K562 (cell line): ENCODE results near the gene CDCA5. TPM values are rescaled to one million over a fixed set of nuclear protein-coding genes. Genes with fewer than 3 reads are reported as not detected.

Experiments used
- CREB1 ChIP-seq, 2 experiments: sonication (generic) in 1 of 2; formaldehyde crosslinking in 1 of 2; IDR thresholded peaks; 2 replicates each; pipeline versions ENCODE4 v1.6.1 to v1.8.0; 2012 to 2022; ENCODE audit warnings: inconsistent platforms in 1 of 2, mild to moderate bottlenecking in 1 of 2, missing genetic modification reagents in 1 of 2, moderate library complexity in 1 of 2
- DIDO1 ChIP-seq: fragments of 450-650 bp; IDR thresholded peaks from 2 replicates; pipeline ENCODE4 v1.6.1; 2016; ENCODE audit warnings: low read depth, missing biosample characterization, missing genetic modification characterization
- FOXP1 ChIP-seq: sonication (generic); formaldehyde crosslinking; IDR thresholded peaks from 2 replicates; pipeline ENCODE4 v1.8.0; 2022; ENCODE audit warnings: mild to moderate bottlenecking, missing genetic modification reagents
- GATAD2A ChIP-seq: fragments of 450-650 bp; IDR thresholded peaks from 2 replicates; pipeline ENCODE4 v1.6.1; 2017
- KAT8 ChIP-seq: fragments of 450-650 bp; IDR thresholded peaks from 2 replicates; pipeline ENCODE4 v1.6.1; 2016; ENCODE audit warnings: low read depth, mild to moderate bottlenecking
- MYBL2 ChIP-seq, 2 experiments: fragments of 450-650 bp in 1 of 2; sonication (generic) in 1 of 2; formaldehyde crosslinking in 1 of 2; IDR thresholded peaks; 2 replicates each; pipeline versions ENCODE4 v1.6.1 to v1.8.1; 2017 to 2022; ENCODE audit warnings: borderline replicate concordance in 1 of 2, inconsistent platforms in 1 of 2, low read depth in 1 of 2, mild to moderate bottlenecking in 1 of 2, missing genetic modification reagents in 1 of 2, moderate library complexity in 1 of 2
- NCOR1 ChIP-seq: fragments of 450-650 bp; IDR thresholded peaks from 2 replicates; pipeline ENCODE4 v1.6.1; 2016; ENCODE audit warnings: mild to moderate bottlenecking, moderate library complexity
- NFIC ChIP-seq: fragments of 450-650 bp; IDR thresholded peaks from 2 replicates; pipeline ENCODE4 v1.6.1; 2017; ENCODE audit warnings: mild to moderate bottlenecking, inconsistent platforms
- NFYB ChIP-seq: IDR thresholded peaks from 2 replicates; pipeline ENCODE4 v1.6.1; 2011; ENCODE audit warnings: mild to moderate bottlenecking, moderate library complexity; ENCODE audit not compliant: insufficient read length; ENCODE audit errors: extremely low read depth
- POLR3G ChIP-seq: IDR thresholded peaks from 2 replicates; pipeline ENCODE4 v1.6.1; 2011; ENCODE audit not compliant: insufficient read length, insufficient replicate concordance; ENCODE audit errors: extremely low read depth
- PRMT5 ChIP-seq: sonication (generic); formaldehyde crosslinking; IDR thresholded peaks from 2 replicates; pipeline ENCODE4 v1.5.0; 2020; ENCODE audit warnings: missing genetic modification reagents
- PTBP1 ChIP-seq: fragments of 200-400 bp; formaldehyde crosslinking; IDR thresholded peaks from 2 replicates; pipeline ENCODE4 v1.6.1; 2017; ENCODE audit warnings: low read depth, low read length
- RBM22 ChIP-seq: fragments of 200-400 bp; formaldehyde crosslinking; IDR thresholded peaks from 2 replicates; pipeline ENCODE4 v1.6.1; 2018; ENCODE audit warnings: low read length, low read depth; ENCODE audit not compliant: poor library complexity, severe bottlenecking
- RBM25 ChIP-seq: fragments of 200-400 bp; formaldehyde crosslinking; IDR thresholded peaks from 2 replicates; pipeline ENCODE4 v1.6.1; 2018; ENCODE audit warnings: low read length, low read depth, moderate library complexity; ENCODE audit not compliant: severe bottlenecking
- SRSF7 ChIP-seq: fragments of 200-400 bp; formaldehyde crosslinking; optimal IDR thresholded peaks from 2 replicates; pipeline ENCODE3; 2017; ENCODE audit warnings: mild to moderate bottlenecking, low read depth, low read length
- SRSF9 ChIP-seq: fragments of 200-400 bp; formaldehyde crosslinking; IDR thresholded peaks from 2 replicates; pipeline ENCODE4 v1.6.1; 2017; ENCODE audit warnings: low read depth, low read length, borderline replicate concordance
- TAF15 ChIP-seq: fragments of 200-400 bp; formaldehyde crosslinking; IDR thresholded peaks from 2 replicates; pipeline ENCODE4 v1.6.1; 2017; ENCODE audit warnings: mild to moderate bottlenecking, low read depth, low read length, moderate library complexity
- TCF3 ChIP-seq: sonication (generic); formaldehyde crosslinking; IDR thresholded peaks from 2 replicates; pipeline ENCODE4 v1.4.0; 2020; ENCODE audit warnings: mild to moderate bottlenecking, missing genetic modification reagents
- XRCC3 ChIP-seq: fragments of 450-650 bp; IDR thresholded peaks from 2 replicates; pipeline ENCODE4 v1.6.1; 2017; ENCODE audit warnings: mild to moderate bottlenecking, moderate library complexity
- ZBTB1 ChIP-seq: sonication (generic); formaldehyde crosslinking; IDR thresholded peaks from 2 replicates; pipeline ENCODE4 v1.8.1; 2023; ENCODE audit warnings: missing genetic modification reagents, low read depth, mild to moderate bottlenecking, borderline replicate concordance
- ZNF124 ChIP-seq: sonication (generic); formaldehyde crosslinking; IDR thresholded peaks from 2 replicates; pipeline ENCODE4 v1.8.1; 2022; ENCODE audit warnings: missing genetic modification reagents
- ZNF212 ChIP-seq: fragments of 450-650 bp; formaldehyde crosslinking; IDR thresholded peaks from 2 replicates; pipeline ENCODE4 v1.4.0; 2020; ENCODE audit warnings: mild to moderate bottlenecking
- ZNF384 ChIP-seq: IDR thresholded peaks from 2 replicates; pipeline ENCODE4 v1.6.1; 2012; ENCODE audit warnings: low read depth, low read length, improper control_type of control experiment
- ZNF79 ChIP-seq: fragments of 250-450 bp; sonication (Bioruptor Pico); IDR thresholded peaks from 2 replicates; pipeline ENCODE4 v1.4.0; 2020; ENCODE audit warnings: low read depth, mild to moderate bottlenecking, moderate library complexity
- polyA plus RNA-seq, 8 experiments: library from polyadenylated mRNA; depleted of rRNA in 4 of 8; stranded (reverse) in 5 of 8; unstranded in 3 of 8; fragments of >200 nt; fragmentation: Nextera tagmentation in 2 of 8; fragmentation: Illumina TruSeq in 1 of 8; extraction: Ambion mirVana in 2 of 8; extraction: Trizol in 1 of 8; gene quantifications; 2 replicates each; pipeline versions ENCODE4 v1.2.1 to v1.2.3, GENCODE V29; 2011 to 2014; ENCODE audit warnings: inconsistent platforms in 1 of 8, missing spikeins in 1 of 8
- total RNA-seq, 7 experiments: library from RNA; depleted of rRNA in 6 of 7; stranded (reverse); fragments of >200 nt in 6 of 7; fragmentation: Illumina TruSeq in 2 of 7; extraction: Trizol in 2 of 7; gene quantifications; 2 replicates each; pipeline versions ENCODE4 v1.2.1 to v1.2.3, GENCODE V29; 2011 to 2021; ENCODE audit warnings: low replicate concordance in 1 of 7
- TF ChIP-seq, protein P1 (sequence below): fragments of 450-650 bp; IDR thresholded peaks from 2 replicates; pipeline ENCODE4 v1.6.1; 2018; ENCODE audit warnings: mild to moderate bottlenecking, low read depth; ENCODE audit not compliant: partially characterized antibody
- TF ChIP-seq, protein P2 (sequence below): sonication (generic); formaldehyde crosslinking; IDR thresholded peaks from 2 replicates; pipeline ENCODE4 v1.8.1; 2022; ENCODE audit warnings: missing genetic modification reagents

The CDCA5 gene
- total and polyA plus RNA-seq, 9 of the 15 experiments (the other 6 are each of a cell fraction or from before 2014, with no cell fraction given): 18.9 to 94.3 (median 64.6) TPM

DNA sequence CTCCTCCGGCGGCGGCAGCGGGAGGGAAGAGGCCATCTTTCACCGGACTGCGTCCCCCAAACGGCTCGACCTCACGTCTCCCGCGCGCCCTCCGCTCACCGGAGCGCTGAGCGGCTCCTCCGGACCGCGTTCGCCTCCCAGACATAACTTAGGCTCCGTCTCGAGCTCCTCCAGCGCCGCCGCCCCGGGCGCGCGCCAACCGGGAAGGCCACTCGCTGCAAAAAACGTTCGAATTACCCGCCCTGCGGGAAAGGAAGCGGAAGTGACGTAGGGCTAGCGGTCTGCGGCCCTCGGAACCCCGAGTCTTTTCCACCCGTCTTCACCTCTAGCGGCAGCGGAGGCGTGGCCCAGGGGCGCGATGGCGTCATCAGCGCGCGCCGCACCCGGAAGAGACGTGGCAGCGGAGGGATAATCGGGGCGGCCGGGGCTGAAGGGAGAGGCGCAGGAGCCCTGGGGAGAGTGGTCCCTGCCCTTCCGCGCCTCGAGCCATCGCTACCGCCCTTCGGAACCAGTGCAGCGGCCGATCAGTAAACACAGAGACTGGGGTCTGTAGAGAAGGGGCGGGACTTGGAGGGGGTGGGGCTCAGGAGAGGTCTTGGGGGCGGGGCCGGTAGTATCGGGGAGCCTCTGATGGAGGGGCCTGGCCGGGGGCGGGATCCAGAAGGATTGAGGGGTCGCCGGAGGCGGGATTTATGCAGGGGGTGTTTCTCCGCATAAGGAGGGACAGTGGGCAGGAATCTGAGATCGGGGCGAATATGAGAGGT lies at the start of gene CDCA5, which contains the start of gene ZFPL1 (continued):
- TF ChIP-seq NCOR1 (no peak; the same call in 1 of the 2 replicates), PTBP1 (no peak), MYBL2 (IDR thresholded peaks at IDR 0.05; ENCODE audit: low read depth) (peak; percentile 91), MYBL2 (CRISPR knock-in tag; IDR thresholded peaks at IDR 0.05; ENCODE audit: borderline replicate concordance) (no peak), TAF15 (no peak), FOXP1 (no peak), ZNF79 (CRISPR knock-in tag) (no peak), ZNF212 (CRISPR knock-in tag) (0 out of 2 replicates have a peak, but pooled peaks have one; percentile 55), ZBTB1 (no peak; the same call in 1 of the 2 replicates), GATAD2A (no peak), DIDO1 (tag) (peak; percentile 87), SRSF7 (no peak), PRMT5 (CRISPR knock-in tag) (no peak), NFYB (no peak), RBM22 (no peak), NFIC (no peak; the same call in 1 of the 2 replicates), CREB1 (IDR thresholded peaks at IDR 0.05) (peak; percentile 99), CREB1 (CRISPR knock-in tag; IDR thresholded peaks at IDR 0.05) (peak; percentile 99), POLR3G (no peak), ZNF124 (CRISPR knock-in tag) (no peak), ZNF384 (peak; percentile 47; the same call in 1 of the 2 replicates), KAT8 (no peak), SRSF9 (no peak), TCF3 (peak; percentile 32; the same call in 1 of the 2 replicates), XRCC3 (no peak), RBM25 (no peak)
- TF ChIP-seq, protein P1, sequence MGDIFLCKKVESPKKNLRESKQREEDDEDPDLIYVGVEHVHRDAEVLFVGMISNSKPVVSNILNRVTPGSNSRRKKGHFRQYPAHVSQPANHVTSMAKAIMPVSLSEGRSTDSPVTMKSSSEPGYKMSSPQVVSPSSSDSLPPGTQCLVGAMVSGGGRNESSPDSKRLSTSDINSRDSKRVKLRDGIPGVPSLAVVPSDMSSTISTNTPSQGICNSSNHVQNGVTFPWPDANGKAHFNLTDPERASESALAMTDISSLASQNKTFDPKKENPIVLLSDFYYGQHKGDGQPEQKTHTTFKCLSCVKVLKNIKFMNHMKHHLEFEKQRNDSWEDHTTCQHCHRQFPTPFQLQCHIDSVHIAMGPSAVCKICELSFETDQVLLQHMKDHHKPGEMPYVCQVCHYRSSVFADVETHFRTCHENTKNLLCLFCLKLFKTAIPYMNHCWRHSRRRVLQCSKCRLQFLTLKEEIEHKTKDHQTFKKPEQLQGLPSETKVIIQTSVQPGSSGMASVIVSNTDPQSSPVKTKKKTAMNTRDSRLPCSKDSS: no peak
- TF ChIP-seq, protein P2, sequence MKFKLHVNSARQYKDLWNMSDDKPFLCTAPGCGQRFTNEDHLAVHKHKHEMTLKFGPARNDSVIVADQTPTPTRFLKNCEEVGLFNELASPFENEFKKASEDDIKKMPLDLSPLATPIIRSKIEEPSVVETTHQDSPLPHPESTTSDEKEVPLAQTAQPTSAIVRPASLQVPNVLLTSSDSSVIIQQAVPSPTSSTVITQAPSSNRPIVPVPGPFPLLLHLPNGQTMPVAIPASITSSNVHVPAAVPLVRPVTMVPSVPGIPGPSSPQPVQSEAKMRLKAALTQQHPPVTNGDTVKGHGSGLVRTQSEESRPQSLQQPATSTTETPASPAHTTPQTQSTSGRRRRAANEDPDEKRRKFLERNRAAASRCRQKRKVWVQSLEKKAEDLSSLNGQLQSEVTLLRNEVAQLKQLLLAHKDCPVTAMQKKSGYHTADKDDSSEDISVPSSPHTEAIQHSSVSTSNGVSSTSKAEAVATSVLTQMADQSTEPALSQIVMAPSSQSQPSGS: no peak
